Upper lobe of left lung (tissue), 4 donors: ENCODE data around the gene HPD.

ENCODE experiments used
- POLR2A ChIP-seq, 4 donors: fragments of 450-650 bp; IDR thresholded peaks; one replicate each; pipeline ENCODE4 v1.5.1; 2016 to 2017; ENCODE audit warnings: antibody characterized with exemption in 4 of 4, mild to moderate bottlenecking in 2 of 4
- TF ChIP-seq, protein P1 (sequence below), 6 experiments: fragments of 450-650 bp in 4 of 6; fragments of 200-600 bp in 2 of 6; sonication (generic) in 2 of 6; IDR thresholded peaks; one replicate each; pipeline ENCODE4 v1.5.1; 2016 to 2019; ENCODE audit warnings: antibody characterized with exemption in 6 of 6

DNA sequence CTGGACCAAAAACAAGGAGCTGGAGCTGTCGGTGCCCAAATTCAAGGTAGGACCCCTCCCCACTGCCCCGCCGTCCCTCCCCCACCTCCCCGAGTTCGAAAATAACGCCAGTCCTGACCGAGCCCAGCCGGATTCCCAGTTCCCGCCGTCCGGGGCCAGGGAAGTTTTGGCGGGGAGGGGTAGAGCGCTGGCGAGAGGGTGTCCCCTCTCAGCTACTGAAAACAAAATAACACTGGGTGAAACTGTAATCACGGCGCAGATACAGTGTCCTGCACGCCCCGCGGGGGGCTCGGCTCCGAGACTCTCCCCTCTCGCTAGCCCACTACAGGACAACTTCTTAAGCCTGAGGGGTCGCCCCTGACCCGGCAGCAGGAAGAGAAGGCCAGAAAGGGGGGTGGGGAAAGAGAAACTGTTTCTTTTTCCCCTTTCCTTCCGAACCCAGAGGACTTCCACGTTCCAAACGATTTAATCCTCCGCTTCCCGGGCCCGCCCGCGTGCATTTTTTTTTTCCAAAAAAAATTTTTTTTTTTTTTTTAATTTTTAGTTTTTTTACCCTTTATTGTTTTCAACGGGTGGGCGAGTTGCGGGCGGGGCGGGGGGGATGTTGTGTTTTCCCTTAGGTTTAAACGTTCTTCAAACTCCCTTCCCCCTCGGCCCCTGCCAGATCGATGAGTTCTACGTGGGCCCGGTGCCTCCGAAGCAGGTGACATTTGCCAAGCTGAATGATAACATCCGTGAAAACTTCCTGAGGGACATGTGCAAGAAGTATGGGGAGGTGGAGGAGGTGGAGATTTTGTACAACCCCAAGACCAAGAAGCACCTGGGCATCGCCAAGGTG, 53.3 kb downstream of the HPD start:
- TF ChIP-seq, protein P1, sequence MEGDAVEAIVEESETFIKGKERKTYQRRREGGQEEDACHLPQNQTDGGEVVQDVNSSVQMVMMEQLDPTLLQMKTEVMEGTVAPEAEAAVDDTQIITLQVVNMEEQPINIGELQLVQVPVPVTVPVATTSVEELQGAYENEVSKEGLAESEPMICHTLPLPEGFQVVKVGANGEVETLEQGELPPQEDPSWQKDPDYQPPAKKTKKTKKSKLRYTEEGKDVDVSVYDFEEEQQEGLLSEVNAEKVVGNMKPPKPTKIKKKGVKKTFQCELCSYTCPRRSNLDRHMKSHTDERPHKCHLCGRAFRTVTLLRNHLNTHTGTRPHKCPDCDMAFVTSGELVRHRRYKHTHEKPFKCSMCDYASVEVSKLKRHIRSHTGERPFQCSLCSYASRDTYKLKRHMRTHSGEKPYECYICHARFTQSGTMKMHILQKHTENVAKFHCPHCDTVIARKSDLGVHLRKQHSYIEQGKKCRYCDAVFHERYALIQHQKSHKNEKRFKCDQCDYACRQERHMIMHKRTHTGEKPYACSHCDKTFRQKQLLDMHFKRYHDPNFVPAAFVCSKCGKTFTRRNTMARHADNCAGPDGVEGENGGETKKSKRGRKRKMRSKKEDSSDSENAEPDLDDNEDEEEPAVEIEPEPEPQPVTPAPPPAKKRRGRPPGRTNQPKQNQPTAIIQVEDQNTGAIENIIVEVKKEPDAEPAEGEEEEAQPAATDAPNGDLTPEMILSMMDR (IDR thresholded peaks at IDR 0.05), result no peak
- no peak for TF ChIP-seq POLR2A (IDR thresholded peaks at IDR 0.05)
